GM06990 (cell line): ENCODE data around the gene PLXNA2.

Experiments used
- DNase-seq: peaks from one replicate; pipeline ENCODE4 v3.0.0-alpha.2; 2011; ENCODE audit not compliant: insufficient read length; ENCODE audit errors: extremely low read depth
- H3K27me3 ChIP-seq: replicated peaks from 2 replicates; pipeline ENCODE4 v1.6.0; 2011; ENCODE audit warnings: low read length; ENCODE audit not compliant: control insufficient read depth, insufficient read depth
- H3K36me3 ChIP-seq: 2 replicates; pipeline ENCODE4 v1.5.1; 2011; ENCODE audit warnings: low read length; ENCODE audit not compliant: control insufficient read depth, insufficient read depth
- H3K4me3 ChIP-seq: replicated peaks from 2 replicates; pipeline ENCODE4 v1.5.1; 2011; ENCODE audit warnings: low read depth, mild to moderate bottlenecking, control low read depth, low read length
- TF ChIP-seq, protein P1 (sequence below): IDR thresholded peaks from 2 replicates; pipeline ENCODE4 v1.5.1; 2011; ENCODE audit warnings: low read length, control low read depth, mild to moderate bottlenecking, inconsistent platforms; ENCODE audit not compliant: insufficient read depth, poor library complexity, severe bottlenecking

PLXNA2 gene

DNA sequence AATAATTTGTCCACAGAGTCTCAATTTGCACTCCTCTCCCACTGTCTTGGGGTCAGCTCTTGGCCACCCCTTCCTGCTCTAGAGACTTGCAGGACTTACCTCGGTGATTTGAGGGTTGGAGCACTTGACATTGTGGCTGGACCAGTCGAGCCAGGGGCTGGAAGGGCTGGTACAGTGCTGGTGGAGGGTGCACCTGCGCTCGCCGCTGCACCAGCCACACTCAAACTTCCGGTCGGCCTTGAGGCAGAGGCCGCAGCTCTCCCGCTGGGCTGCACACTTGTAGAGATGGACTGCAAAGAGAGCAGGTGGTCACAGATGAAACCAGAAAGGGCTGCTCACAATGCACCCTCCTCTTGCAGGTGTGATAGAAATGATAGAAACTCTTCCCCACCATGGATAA is 165.0 kb downstream of the PLXNA2 start:
- TF ChIP-seq, protein P1, sequence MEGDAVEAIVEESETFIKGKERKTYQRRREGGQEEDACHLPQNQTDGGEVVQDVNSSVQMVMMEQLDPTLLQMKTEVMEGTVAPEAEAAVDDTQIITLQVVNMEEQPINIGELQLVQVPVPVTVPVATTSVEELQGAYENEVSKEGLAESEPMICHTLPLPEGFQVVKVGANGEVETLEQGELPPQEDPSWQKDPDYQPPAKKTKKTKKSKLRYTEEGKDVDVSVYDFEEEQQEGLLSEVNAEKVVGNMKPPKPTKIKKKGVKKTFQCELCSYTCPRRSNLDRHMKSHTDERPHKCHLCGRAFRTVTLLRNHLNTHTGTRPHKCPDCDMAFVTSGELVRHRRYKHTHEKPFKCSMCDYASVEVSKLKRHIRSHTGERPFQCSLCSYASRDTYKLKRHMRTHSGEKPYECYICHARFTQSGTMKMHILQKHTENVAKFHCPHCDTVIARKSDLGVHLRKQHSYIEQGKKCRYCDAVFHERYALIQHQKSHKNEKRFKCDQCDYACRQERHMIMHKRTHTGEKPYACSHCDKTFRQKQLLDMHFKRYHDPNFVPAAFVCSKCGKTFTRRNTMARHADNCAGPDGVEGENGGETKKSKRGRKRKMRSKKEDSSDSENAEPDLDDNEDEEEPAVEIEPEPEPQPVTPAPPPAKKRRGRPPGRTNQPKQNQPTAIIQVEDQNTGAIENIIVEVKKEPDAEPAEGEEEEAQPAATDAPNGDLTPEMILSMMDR = no peak
- H3K4me3 ChIP-seq = no peak overlapping the region
- DNase-seq = no peak
- H3K36me3 ChIP-seq = no peaks in the 10 kb centered on the region
- H3K27me3 ChIP-seq = no peaks in the 10 kb centered on the region

DNA sequence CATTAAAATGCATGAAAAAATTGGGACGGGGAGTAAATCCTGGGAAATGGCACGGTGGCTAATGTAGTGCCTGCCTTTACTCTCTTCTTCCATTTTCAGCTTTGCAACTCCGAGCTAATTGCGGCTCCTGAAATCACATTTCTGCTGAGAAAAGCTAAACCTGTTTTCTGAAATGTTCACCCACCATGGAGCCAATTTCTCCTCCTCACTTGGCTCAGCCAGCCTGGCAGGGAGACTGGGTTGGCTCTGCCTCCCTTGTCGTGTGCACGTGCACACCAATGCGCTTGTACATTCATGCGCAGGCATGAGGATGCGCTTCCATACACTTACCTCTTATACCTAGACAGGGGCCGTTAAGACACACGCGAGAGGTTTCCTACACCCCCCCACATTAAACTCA is 165.4 kb downstream of the PLXNA2 start:
- TF ChIP-seq, protein P1 = no peak
- Histone ChIP-seq H3K36me3 (no peaks in the 10 kb centered on the region), H3K27me3 (no peaks in the 10 kb centered on the region), H3K4me3 (no peak overlapping the region)
- DNase-seq = no peak

DNA sequence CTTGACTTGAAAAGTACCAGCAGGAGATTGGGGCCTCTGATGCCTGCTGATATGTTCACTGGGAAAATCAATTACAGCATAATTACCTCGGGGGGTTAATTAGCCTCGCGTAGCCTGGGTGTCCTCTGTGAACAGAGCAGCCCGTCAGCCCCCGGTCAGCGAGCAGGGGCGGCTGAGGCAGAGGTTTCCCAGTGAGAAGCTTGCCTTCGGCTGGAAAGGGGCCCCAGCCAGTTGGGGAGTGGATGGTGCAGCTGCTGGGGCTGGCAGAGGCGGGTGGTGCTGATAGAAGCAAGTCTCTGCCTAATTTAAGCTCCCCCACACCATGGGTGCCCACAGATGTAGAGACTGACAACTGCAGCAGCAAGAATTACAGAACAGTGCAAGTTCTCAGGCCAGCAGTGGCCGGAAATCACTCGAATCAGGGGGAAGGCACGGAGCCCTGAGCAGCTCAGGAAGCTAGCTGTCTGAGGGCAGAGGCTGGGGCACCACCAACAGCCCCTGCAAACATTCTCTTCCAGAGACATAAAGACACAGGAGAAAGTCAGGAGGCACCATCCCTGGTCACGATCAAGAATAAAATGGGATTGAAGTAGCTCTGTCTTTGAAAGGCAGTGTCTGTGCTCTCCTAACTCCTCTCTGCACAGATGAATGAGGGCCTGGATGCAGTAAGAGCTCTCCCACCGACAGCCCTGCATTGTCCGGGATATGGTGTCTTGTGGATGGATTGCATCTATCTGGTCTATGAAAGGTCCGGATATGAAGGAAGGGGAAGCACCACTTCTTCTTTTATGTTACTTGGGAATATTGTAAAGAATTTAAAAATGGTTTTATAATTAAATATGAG is 166.7 kb downstream of the PLXNA2 start:
- TF ChIP-seq, protein P1 = no peak
- no peak overlapping the region for H3K4me3 ChIP-seq

DNA sequence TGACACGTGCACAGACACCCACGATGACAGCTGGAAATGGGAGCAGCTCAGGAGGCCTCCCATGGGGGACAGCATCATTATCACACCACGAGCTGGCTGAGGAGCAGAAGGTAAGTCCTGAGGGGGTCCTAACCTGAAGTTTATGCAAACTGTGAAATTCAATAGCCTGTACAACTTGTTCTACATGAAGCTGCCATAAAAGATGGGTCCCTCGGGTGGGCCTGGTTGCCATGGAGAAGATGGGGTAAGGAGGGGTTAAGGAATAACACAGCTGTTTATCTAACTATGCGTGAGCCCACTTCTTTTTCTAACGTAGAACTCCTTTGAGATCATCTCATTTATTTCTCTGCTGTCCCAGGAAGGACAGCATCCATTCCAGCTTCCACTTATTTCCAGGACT is 169.8 kb downstream of the PLXNA2 start:
- no peak for DNase-seq
- Histone ChIP-seq H3K4me3 (no peak overlapping the region), H3K36me3 (no peaks in the 10 kb centered on the region), H3K27me3 (no peaks in the 10 kb centered on the region)
- TF ChIP-seq, protein P1 = no peak

More for the DNA sequence above, 166.7 kb downstream of the PLXNA2 start:
- no peaks in the 10 kb centered on the region for H3K27me3 ChIP-seq
- H3K36me3 ChIP-seq = no peaks in the 10 kb centered on the region
- DNase-seq = no peak

DNA sequence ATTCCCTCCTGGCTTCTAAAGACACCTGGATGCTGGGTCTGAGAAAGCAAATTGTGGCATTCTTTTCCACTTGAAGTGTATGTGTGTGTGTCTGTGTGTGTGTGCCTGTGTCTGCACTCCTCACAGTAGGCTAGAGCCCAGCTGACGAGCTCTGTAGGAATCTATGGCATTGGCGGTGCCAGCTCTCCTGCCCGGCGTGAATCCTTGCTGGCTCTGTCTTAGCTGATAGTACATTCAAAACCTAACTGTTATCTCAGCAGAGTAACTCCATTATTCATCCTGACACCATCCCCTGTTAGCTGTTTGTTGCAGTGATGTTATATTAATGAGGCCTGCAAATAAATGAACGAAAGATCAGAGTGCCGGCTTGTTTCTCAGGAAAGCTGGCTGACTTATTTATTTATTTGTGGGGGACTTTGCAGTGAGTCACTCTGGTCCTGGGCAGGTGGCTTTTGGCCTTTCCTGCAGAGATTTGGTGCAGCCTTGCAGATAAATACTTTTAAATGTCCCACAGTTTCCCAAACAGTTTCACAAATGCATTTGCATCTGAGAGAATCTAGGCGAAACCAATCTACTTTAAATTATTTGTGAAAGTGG is 172.7 kb downstream of the PLXNA2 start:
- DNase-seq = no peak
- TF ChIP-seq, protein P1 = no peak
- no peaks in the 10 kb centered on the region for H3K36me3 ChIP-seq

More for the DNA sequence above, 172.7 kb downstream of the PLXNA2 start:
- Histone ChIP-seq H3K27me3 (no peaks in the 10 kb centered on the region), H3K4me3 (no peak overlapping the region)
